H1 (cell line): ENCODE results near the gene CLCF1.

Experiments
- CTCF ChIP-seq, 3 experiments: IDR thresholded peaks; 1 replicate in 2 of 3; 2 replicates in 1 of 3; pipeline versions ENCODE4 v1.5.1 to v1.6.1; 2011; ENCODE audit warnings: low read length in 3 of 3, mild to moderate bottlenecking in 3 of 3, inconsistent platforms in 2 of 3, low read depth in 1 of 3, moderate library complexity in 1 of 3; ENCODE audit not compliant: insufficient read depth in 1 of 3; ENCODE audit errors: control extremely low read depth in 1 of 3
- EGR1 ChIP-seq: IDR thresholded peaks from 2 replicates; pipeline ENCODE4 v1.6.1; 2011; ENCODE audit warnings: low read depth, low read length, borderline replicate concordance
- RNF2 ChIP-seq: fragments of 200-900, 300-1000 bp; sonication (generic); IDR thresholded peaks from 2 replicates; pipeline ENCODE4 v1.7.1; 2016; ENCODE audit warnings: borderline replicate concordance, low read depth, mild to moderate bottlenecking, antibody characterized with exemption, low read length; ENCODE audit not compliant: poor library complexity, severe bottlenecking; ENCODE audit errors: missing control alignments
- TAF1 ChIP-seq: IDR thresholded peaks from 2 replicates; pipeline ENCODE4 v1.6.1; 2011; ENCODE audit warnings: mild to moderate bottlenecking, low read depth, low read length
- TEAD4 ChIP-seq: IDR thresholded peaks from 2 replicates; pipeline ENCODE4 v1.6.1; 2012; ENCODE audit warnings: low read depth, low read length, inconsistent platforms, mixed read lengths

- TF ChIP-seq EGR1: no peak
- no peak for TF ChIP-seq CTCF (IDR thresholded peaks at IDR 0.05; ENCODE audit: control extremely low read depth in 1 of 3, insufficient read depth in 1 of 3, low read depth in 1 of 3, low read length in 3 of 3)
- TF ChIP-seq TEAD4: no peak
- no peak for TF ChIP-seq TAF1
- no peak for TF ChIP-seq RNF2
Measured at GRCh38 chr11:67356387-67356863, 17.0 kb downstream of the CLCF1 start.
